Right atrium auricular region (tissue), 2 donors: Measurements from ENCODE around the gene CRTC2. TPM values are rescaled to one million over a fixed set of nuclear protein-coding genes. Genes with fewer than 3 reads are reported as not detected.

Source experiments
- DNase-seq: peaks from one replicate; pipeline ENCODE4 v3.0.0-alpha.2; 2019; ENCODE audit warnings: low spot score
- H3K27ac ChIP-seq, 2 donors: fragments of 200-600 bp; sonication (generic); 1 replicate in 1 of 2; 2 replicates in 1 of 2; pipeline ENCODE4 v1.5.1; 2016 to 2019
- H3K27me3 ChIP-seq, 2 donors: fragments of 200-600 bp; sonication (generic); one replicate each; pipeline versions ENCODE4 v1.5.1 to v1.6.0; 2017 to 2019
- H3K36me3 ChIP-seq: fragments of 200-600 bp; sonication (generic); one replicate; pipeline ENCODE4 v1.5.1; 2016
- H3K4me1 ChIP-seq, 2 donors: fragments of 200-600 bp; sonication (generic); one replicate each; pipeline versions ENCODE4 v1.5.1 to v1.6.0; 2017 to 2019
- H3K4me3 ChIP-seq, 2 donors: fragments of 200-600 bp; sonication (generic); 1 replicate in 1 of 2; 2 replicates in 1 of 2; pipeline ENCODE4 v1.5.1; 2017 to 2019; ENCODE audit warnings: mild to moderate bottlenecking in 1 of 2, moderate library complexity in 1 of 2
- H3K9me3 ChIP-seq, 2 donors: fragments of 200-600 bp; sonication (generic); one replicate each; pipeline ENCODE4 v1.5.1; 2019
- CTCF ChIP-seq, 2 donors: fragments of 200-600 bp; sonication (generic); IDR thresholded peaks; one replicate each; pipeline ENCODE4 v1.5.1; 2019; ENCODE audit warnings: antibody characterized with exemption in 2 of 2
- total RNA-seq, 2 donors: library from RNA; depleted of rRNA; stranded (reverse); fragments of >200 nt; gene quantifications; one replicate each; pipeline ENCODE4 v1.1.0, GENCODE V29; 2016

The CRTC2 gene
- total RNA-seq, 2 donors from 2014 or later, result 10.5 to 14.3 TPM

GRCh38 chr1:153991806-153992205 lies 33.4 kb upstream of the CRTC2 start:
- no peak for TF ChIP-seq CTCF (IDR thresholded peaks at IDR 0.05)
- no peaks in the 10 kb centered on the region for H3K27me3 ChIP-seq
- H3K27ac ChIP-seq, result peak overlapping the region; percentile 91 to 97
- peak overlapping the region; percentile 21 to 86 for H3K4me3 ChIP-seq
- H3K4me1 ChIP-seq, result peaks cover 0 to 32% of the 10 kb centered on the region in 2 donors
- peaks cover 48% of the 10 kb centered on the region for H3K36me3 ChIP-seq
- H3K9me3 ChIP-seq, result no peaks in the 10 kb centered on the region
- no peak for DNase-seq

GRCh38 chr1:153991151-153991630 lies 32.8 kb upstream of the CRTC2 start:
- H3K4me1 ChIP-seq, result peaks cover 0 to 36% of the 10 kb centered on the region in 2 donors
- no peaks in the 10 kb centered on the region for H3K9me3 ChIP-seq
- H3K27ac ChIP-seq, result peak overlapping the region; percentile 91 to 97
- no peaks in the 10 kb centered on the region for H3K27me3 ChIP-seq
- TF ChIP-seq CTCF (IDR thresholded peaks at IDR 0.05), result no peak
- peak overlapping the region; percentile 83 to 86 for H3K4me3 ChIP-seq
- no peak for DNase-seq
- H3K36me3 ChIP-seq, result peaks cover 48% of the 10 kb centered on the region

GRCh38 chr1:153990468-153991150 lies 32.2 kb upstream of the CRTC2 start, which contains the start of gene RPS27:
TSS of gene RPS27 (plus strand) at chr1:153990762. CDS start at chr1:153990797, 35 bp downstream.
- no peaks in the 10 kb centered on the region for H3K27me3 ChIP-seq
- H3K27ac ChIP-seq, result peak within 1 kb of the TSS; percentile 91 to 97
- peak; percentile 96 for DNase-seq
- H3K4me1 ChIP-seq, result peaks cover 0 to 39% of the 10 kb centered on the region in 2 donors
- no peaks in the 10 kb centered on the region for H3K9me3 ChIP-seq
- H3K4me3 ChIP-seq, result peak within 1 kb of the TSS; percentile 83 to 86
- H3K36me3 ChIP-seq, result peaks cover 44% of the 10 kb centered on the region
- no peak for TF ChIP-seq CTCF (IDR thresholded peaks at IDR 0.05)

- Histone ChIP-seq H3K27ac (no peak overlapping the region), H3K4me1 (peaks cover 0 to 40% of the 10 kb centered on the region in 2 donors)
- no peak for TF ChIP-seq CTCF (IDR thresholded peaks at IDR 0.05)
Observed at GRCh38 chr1:153987621-153988020, 29.2 kb upstream of the CRTC2 start.

GRCh38 chr1:153985941-153986761 lies 27.7 kb upstream of the CRTC2 start, which contains the start of gene RAB13:
TSS of gene RAB13 (minus strand) at chr1:153986339. CDS start at chr1:153986236, 103 bp downstream.
- peak; percentile 90 for DNase-seq
- Histone ChIP-seq H3K9me3 (no peaks in the 10 kb centered on the region), H3K27me3 (no peaks in the 10 kb centered on the region), H3K27ac (peak within 1 kb of the TSS; percentile 85 to 89), H3K36me3 (peaks cover under 1% of the 10 kb centered on the region), H3K4me3 (peak within 1 kb of the TSS; percentile 51 to 64), H3K4me1 (peaks cover 0 to 26% of the 10 kb centered on the region in 2 donors)
- TF ChIP-seq CTCF (IDR thresholded peaks at IDR 0.05), result no peak

More at GRCh38 chr1:153987621-153988020, 29.2 kb upstream of the CRTC2 start:
- H3K4me3 ChIP-seq, result no peak overlapping the region
- no peaks in the 10 kb centered on the region for H3K27me3 ChIP-seq
- H3K9me3 ChIP-seq, result no peaks in the 10 kb centered on the region
- no peak for DNase-seq
- peaks cover 15% of the 10 kb centered on the region for H3K36me3 ChIP-seq
